ENCODE results near the gene KIAA0753.

KIAA0753 gene

DNA sequence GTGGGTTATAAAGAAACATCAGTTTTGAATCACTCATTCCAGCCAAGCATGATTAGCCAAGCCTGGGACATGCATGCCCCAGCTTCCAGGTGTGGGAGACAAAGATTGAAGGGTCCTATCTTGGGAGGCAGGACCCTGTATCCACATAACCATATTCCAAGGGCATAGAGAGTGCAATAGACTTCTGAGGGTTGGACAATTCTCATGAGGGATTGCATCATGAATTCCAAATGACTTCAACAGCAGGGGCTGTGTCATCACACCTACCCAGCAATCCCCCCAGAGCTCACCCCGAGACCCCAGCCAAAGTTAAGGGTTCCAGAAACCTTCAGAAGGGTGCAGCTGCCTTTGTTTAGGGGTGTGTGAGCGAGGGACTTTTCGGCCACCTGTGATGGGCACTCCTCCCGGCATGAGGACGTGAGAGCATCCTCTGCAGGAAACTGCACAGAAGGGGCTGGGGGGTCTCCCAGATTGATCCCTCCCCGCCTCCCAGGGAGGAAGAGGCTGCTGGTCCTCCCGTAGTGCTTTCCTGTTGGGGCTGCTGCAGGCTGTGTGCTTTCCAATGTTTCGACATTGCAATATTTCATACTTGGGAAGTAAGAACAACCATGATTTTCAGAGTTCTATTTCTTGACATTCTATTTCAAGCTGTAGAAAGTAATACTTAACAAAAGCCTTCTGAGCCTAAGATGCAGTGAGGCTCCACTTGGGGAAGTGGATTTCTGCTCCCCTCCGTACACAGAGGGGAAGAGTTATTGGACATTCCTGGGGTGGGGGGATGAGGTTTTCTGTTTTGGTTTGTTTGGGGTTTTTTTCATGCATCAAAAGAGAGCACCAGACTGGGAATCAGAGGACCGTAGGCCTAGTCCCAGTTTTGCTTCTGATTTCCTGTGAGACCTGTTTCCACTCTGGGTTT, 70.9 kb downstream of the KIAA0753 start:
- no peak for DNase-seq

DNA sequence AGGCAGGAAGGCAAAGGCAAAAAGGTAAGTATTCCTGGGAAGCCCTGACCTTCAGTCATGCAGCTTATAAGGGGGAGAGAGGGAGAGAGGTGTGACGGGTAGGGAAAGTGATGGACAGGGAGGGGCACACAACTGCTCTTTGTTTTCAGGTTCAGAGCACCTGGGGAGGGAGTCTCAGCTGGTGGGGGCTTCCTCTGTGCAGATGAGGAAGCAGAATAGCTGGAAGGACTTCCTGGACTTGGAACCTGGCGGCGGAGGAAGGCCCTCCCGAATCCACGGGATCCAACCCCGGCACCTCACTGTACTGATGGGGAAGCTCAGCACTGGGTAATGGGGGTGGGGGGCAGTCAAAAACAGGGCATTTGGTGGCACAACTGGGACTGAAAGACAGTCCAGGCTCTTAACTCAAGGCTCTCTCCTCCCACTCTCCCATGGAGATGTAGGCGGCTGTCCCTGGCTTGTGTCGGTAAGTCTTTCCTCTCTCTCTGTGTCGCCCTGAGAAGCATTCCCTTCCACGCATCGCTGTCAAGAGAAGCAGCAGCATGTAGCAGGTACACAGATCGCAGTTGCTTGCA, 72.2 kb downstream of the KIAA0753 start:
- no peak for DNase-seq

DNA sequence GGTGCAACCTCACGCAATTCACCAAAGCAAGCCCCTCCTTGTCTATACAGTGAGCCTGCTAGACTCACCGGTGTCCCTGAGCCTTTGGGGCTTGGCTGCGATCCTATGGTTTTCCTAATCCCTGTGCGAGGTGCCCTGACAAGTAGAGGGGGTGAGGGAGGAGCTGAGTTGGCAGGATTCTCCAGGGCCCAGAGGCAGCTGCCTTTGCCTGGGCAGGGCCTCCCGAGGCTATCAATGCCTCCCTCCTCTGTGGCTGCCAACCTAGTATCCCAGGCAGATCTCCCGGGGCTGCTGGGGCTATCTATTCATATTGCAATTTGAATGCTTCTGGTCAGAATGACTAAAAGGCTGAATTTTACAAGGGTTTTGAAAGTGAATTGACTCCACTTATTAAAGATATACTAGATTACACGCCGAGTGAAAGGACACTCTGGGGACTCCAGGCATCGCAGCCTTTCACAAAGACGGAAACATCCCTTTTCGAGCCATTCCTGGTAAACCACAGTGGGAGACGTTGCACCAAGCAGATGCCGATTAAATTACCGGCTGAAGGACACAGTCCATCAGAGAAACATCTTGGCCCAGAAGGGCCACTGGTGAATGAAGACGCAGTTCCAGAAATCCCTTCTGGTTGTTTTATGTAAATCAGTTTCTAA, 72.9 kb downstream of the KIAA0753 start:
- DNase-seq, result no peak

DNA sequence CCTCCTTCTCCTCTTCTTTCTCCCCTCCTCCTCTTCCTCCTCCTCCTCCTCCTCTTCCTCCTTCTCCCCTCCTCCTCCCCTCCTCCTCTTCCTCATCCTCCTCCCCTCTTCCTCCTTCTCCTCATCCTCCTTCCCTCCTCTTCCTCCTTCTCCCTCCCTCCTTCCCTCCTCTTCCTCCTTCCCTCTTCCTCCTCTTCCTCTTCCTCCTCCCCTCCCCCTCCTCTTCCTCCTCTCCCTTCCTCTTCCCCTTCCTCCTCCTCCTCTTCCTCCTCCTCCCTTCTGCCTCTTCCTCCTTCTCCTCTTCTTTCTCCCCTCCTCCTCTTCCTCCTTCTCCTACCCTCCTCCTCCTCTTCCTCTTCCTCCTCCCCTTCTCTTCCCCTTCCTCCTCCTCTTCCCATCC, 79.1 kb downstream of the KIAA0753 start:
- DNase-seq, result no peak

DNA sequence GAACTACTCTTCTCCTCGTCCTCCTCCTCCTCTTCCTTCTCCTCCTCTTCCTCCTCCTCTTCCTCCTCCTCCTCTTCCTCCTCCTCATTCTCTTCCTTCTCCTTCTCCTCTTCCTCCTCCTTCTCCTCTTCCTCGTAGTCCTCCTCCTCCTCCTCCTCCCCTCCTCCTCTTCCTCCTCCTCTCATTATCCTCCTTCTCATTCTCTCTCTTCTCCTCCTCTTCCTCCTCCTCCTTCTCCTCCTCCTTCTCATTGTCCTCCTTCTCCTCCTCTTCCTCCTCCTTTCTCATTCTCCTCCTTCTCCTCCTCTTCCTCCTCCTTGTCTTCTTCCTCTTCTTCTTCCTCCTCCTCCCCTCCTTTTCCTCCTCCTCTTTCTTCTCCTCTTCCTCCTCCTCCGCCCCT, 80.0 kb downstream of the KIAA0753 start:
- DNase-seq, result no peak

- no peak for DNase-seq
Observed at GRCh38 chr17:6559753-6560215, 80.7 kb downstream of the KIAA0753 start.

GRCh38 chr17:6558932-6559752, 81.4 kb downstream of the KIAA0753 start:
- no peak for DNase-seq

- DNase-seq, result no peak
Observed at GRCh38 chr17:6558276-6558675, 82.2 kb downstream of the KIAA0753 start.

DNA sequence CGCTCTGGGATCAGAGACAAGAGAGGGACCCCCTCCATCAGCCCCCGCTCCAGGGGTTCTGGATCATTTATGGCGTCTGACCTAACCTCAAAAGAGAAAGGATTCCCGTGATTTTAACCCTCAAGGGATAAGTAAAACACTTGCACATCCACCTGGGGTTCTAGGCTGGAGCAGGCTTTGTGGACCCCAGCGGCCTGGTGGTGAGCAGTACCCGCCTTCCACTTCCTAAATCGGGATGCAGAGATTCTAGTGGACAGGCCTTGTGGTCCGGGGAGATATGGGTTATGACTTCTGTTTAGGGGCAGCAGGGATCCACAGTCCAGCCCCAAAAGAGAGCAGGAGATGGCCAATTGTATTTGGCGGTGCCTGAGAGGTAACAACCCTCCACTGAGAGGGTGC, 83.5 kb downstream of the KIAA0753 start:
- DNase-seq, result no peak

DNA sequence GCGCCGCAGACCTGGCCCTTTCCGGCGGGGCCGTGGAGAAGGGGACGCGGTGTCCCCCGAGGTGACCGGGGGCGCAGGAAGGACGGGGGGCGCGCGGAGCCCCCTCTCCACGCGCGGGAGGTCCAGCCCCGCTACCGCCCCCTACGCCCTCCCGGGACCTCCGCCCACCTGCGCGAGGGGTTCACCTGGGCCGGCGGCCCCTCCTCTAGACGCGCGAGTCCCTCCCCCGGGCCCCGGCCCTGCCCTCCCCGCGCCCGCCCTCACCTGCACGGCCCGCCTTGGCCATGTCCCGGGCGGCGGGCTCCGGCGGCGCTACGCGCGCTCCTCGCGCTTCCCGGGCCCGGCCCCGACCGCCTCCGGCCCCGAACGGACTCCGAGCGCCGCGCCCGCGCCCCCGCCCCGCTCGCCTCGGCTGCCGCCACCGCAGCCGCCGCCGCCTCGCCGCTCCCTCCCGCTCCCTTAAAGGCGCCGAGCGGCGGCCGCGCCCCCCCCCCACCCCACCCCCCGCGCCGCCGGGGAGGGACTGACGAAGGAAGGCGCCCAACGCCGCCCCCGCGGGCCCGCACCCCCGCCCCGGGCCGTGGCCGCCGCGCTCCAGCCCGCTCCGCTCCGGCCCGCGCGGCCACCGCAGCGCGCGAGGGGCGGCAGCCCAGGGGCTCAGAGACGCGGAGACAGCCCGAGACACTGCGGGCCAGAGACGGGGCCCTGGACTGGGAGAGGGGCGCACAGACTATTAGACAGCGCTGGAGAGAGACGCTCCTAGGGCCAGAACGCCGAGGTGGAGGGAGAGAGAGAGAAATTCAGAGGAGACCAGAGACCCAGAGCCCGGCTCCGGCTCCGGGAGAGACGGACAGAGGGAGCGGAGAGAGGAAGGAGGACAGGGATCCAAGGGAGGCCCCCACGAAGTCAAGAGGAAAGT, 84.1 kb downstream of the KIAA0753 start, which contains the start of gene PITPNM3:
Gene PITPNM3 (minus strand): TSS at position 435 of the 919 bp plus-strand sequence. CDS start 149 bp downstream, at position 286.
- DNase-seq, result peak in 2 of 4 experiments; percentile 18 to 32

DNA sequence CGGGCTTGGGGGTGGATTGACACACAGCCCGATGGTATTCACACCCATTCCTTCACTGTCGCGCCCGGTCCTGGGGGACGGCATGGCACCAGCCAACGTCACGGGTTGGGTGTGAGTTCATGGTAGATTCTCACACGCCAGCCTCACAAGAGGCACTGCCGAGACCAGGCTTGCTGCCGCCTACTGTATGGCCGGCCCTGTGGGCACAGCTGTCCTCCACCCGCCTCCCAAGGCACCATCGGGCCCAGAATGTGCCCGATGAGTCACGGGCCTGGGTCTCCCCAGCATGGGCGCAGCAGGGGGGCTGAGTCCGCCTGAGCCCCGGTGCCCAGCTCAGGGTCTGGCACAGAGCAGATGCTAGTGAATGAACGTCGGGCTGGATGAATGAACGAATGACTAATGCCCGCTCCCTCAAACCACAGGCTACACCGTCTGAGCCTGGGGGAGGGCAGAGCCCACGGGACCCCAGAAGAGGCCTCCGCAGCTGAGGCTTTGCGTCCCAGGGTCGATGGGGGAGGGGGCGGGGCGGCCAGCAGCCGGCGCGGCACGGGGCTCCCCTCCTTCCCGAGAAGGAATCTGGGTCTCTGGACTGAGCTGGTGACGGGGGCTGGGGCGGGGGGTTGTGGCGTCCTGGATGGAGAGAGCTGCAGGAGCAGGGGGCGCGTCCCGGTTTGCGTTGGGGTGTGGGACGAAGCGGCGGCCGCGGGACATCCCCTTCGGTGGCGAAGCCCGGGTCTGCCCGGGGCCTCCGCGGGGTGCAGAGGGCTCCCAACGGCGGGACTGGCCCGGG, 85.0 kb downstream of the KIAA0753 start:
- DNase-seq, result peak; percentile 47 to 69 (median 55)

DNA sequence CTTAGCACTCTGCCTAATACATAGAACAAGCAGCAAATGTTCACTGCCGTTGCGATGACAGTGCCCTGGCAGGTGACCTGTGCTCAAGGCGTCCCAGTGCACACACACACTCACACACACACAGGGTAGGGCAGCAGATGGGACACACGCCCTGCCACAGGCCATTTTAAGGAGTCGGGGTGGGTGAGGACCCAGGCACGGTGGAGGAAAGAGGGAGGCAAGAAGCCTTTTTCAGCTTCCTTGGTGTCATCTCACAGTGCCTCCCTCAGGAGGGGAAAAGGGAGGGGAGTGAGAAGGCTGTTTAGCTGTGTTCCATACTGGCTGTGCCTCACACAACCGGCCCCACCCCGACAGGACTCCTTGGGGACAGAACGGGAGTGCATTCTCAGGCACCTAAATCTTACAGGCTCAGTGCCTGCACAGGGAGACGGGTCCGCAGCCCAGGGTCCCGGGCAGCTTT, 85.6 kb downstream of the KIAA0753 start:
- no peak for DNase-seq

DNA sequence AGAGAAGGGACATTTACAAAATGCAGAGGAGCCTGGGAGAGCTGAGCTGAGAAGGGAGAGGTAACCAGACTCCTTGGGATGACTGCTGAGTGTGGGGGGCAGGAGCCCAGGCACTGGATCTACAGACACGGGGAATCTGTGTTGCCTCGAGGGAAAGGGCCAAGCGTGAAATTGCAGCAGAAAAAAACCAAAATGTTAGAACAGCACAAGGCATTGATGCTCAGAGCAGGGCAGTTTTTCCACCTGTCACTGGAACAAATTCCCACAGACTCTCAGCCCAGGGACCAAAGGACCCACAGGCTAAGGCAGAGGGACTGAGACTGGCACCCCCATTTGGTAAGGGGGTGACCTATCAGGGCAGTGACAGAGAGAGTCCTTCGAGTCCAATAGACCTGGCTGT, 86.2 kb downstream of the KIAA0753 start:
- no peak for DNase-seq

DNA sequence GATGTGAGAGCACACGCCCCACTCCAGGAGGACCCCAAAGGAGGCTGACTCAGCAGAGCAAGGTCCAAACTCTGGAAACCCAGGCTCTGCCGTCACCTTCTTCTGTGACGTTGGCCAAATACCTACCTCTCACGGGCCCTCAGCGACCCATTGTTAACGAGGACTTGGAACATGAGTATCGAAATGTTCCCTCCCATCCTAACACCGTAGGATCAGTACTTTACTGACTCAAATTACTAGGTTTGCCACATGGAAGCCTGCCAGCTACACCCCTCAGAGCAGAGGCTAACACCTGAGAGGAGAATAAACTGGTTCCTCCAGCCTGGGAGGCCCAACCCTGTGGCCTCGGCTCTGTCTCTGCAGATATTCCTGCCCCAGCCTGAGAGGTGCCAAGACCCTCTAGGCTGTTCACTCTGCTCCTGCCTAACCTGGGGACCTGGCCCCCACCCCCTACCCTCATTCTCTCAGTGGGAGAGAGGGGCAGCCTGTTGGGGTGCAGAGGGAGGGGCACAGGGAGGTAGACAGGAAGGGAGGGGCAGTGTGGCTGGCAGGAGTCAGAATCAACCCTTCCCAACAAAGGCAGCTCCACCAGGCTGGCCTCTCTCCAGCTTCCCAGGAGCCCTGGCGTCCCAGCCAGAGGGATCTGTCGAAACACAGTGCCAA, 88.5 kb downstream of the KIAA0753 start:
- DNase-seq, result no peak

GRCh38 chr17:6551356-6551755, 89.2 kb downstream of the KIAA0753 start:
- DNase-seq, result no peak

GRCh38 chr17:6549384-6550036, 91.0 kb downstream of the KIAA0753 start:
- no peak for DNase-seq

GRCh38 chr17:6548578-6549330, 91.8 kb downstream of the KIAA0753 start:
- DNase-seq, result peak in 2 of 4 experiments; percentile 21 to 23

- no peak for DNase-seq
Observed at GRCh38 chr17:6548034-6548433, 92.5 kb downstream of the KIAA0753 start.
